ENCODE measurements around the gene MAD1L1. TPM values are rescaled to one million over a fixed set of nuclear protein-coding genes. Genes with fewer than 3 reads are reported as not detected.
"Not testable (repeated sequence)": the region's sequence is repeated elsewhere in the genome, so short reads cannot be mapped to it uniquely, and the experiment has no call there.

MAD1L1 gene
- total RNA-seq, 1 donor from 2014 or later: 53.8 TPM

GRCh38 chr7:2037301-2037807 is 195.4 kb downstream of the MAD1L1 start:
- Mint-ChIP-seq H3K4me3 (no peak overlapping the region), H3K27me3 (ENCODE audit: low read depth) (no peaks in the 10 kb centered on the region), H3K36me3 (ENCODE audit: low read depth) (peaks cover 10% of the 10 kb centered on the region), H3K9me3 (peaks cover 4% of the 10 kb centered on the region), H3K4me1 (peaks cover 37% of the 10 kb centered on the region), H3K27ac (ENCODE audit: unreplicated experiment) (peak overlapping the region; percentile 1)
- DNase-seq (ENCODE audit: low read depth, low spot score): no peak
- TF ChIP-seq CTCF (conservative IDR thresholded peaks at IDR 0.05): no peak

GRCh38 chr7:2036786-2037185 is 196.0 kb downstream of the MAD1L1 start:
- H3K27ac Mint-ChIP-seq (ENCODE audit: unreplicated experiment): no peak overlapping the region
- no peak for DNase-seq (ENCODE audit: low read depth, low spot score)
- peaks cover 4% of the 10 kb centered on the region for H3K36me3 Mint-ChIP-seq (ENCODE audit: low read depth)
- H3K4me1 Mint-ChIP-seq: peaks cover 35% of the 10 kb centered on the region
- H3K9me3 Mint-ChIP-seq: no peaks in the 10 kb centered on the region
- H3K4me3 Mint-ChIP-seq: no peak overlapping the region
- H3K27me3 Mint-ChIP-seq (ENCODE audit: low read depth): no peaks in the 10 kb centered on the region
- TF ChIP-seq CTCF (conservative IDR thresholded peaks at IDR 0.05): no peak

GRCh38 chr7:2036201-2036600 is 196.5 kb downstream of the MAD1L1 start:
- not testable (repeated sequence) for H3K27me3 Mint-ChIP-seq (ENCODE audit: low read depth); H3K9me3 Mint-ChIP-seq; H3K36me3 Mint-ChIP-seq (ENCODE audit: low read depth); H3K27ac Mint-ChIP-seq (ENCODE audit: unreplicated experiment); DNase-seq (ENCODE audit: low read depth, low spot score); H3K4me3 Mint-ChIP-seq
- peaks cover 35% of the 10 kb centered on the region for H3K4me1 Mint-ChIP-seq

GRCh38 chr7:2034291-2035201 is 198.2 kb downstream of the MAD1L1 start:
- peaks cover 37% of the 10 kb centered on the region for H3K4me1 Mint-ChIP-seq
- TF ChIP-seq CTCF (conservative IDR thresholded peaks at IDR 0.05): no peak
- peaks cover 6% of the 10 kb centered on the region for H3K36me3 Mint-ChIP-seq (ENCODE audit: low read depth)
- H3K9me3 Mint-ChIP-seq: peaks cover 1% of the 10 kb centered on the region
- H3K4me3 Mint-ChIP-seq: no peak overlapping the region
- H3K27me3 Mint-ChIP-seq (ENCODE audit: low read depth): no peaks in the 10 kb centered on the region
- no peak for DNase-seq (ENCODE audit: low read depth, low spot score)
- H3K27ac Mint-ChIP-seq (ENCODE audit: unreplicated experiment): no peak overlapping the region

GRCh38 chr7:2033586-2034135 is 199.1 kb downstream of the MAD1L1 start:
- Mint-ChIP-seq H3K27me3 (ENCODE audit: low read depth) (no peaks in the 10 kb centered on the region), H3K4me1 (peaks cover 31% of the 10 kb centered on the region), H3K36me3 (ENCODE audit: low read depth) (peaks cover 14% of the 10 kb centered on the region), H3K9me3 (peaks cover 8% of the 10 kb centered on the region), H3K27ac (ENCODE audit: unreplicated experiment) (no peak overlapping the region), H3K4me3 (no peak overlapping the region)
- TF ChIP-seq CTCF (conservative IDR thresholded peaks at IDR 0.05): no peak
- DNase-seq (ENCODE audit: low read depth, low spot score): no peak

Data from neural crest cell (in vitro differentiated cells).